HG02870 (cell line): ENCODE results near the gene RIC8A.
"Not testable (repeated sequence)": the region's sequence is repeated elsewhere in the genome, so short reads cannot be mapped to it uniquely, and the experiment has no call there.

ENCODE experiments used
- ATAC-seq: cut with Tn5 transposase; IDR thresholded peaks from one replicate; pipeline ENCODE4 v1.9.1; 2021; ENCODE audit warnings: mild to moderate bottlenecking, moderate library complexity; ENCODE audit not compliant: unreplicated experiment

Gene RIC8A

GRCh38 chr11:207208-207862 lies at the start of gene RIC8A, which contains the start of gene BET1L:
Gene RIC8A (plus strand): TSS chr11:207708. CDS start chr11:208855, 1,147 bp downstream.
Gene BET1L (minus strand): TSS chr11:207399. CDS start chr11:207321, 78 bp downstream.
- peak; percentile 64 for ATAC-seq

- not testable (repeated sequence) for ATAC-seq
These were observed 27.3 kb upstream of the RIC8A start for GRCh38 chr11:180242-180641.

- ATAC-seq, result not testable (repeated sequence)
These were observed 18.2 kb upstream of the RIC8A start for GRCh38 chr11:189200-189783.

GRCh38 chr11:189843-190311 lies 17.6 kb upstream of the RIC8A start:
- ATAC-seq, result peak; percentile 77

GRCh38 chr11:190546-190945 lies 17.0 kb upstream of the RIC8A start:
- not testable (repeated sequence) for ATAC-seq

GRCh38 chr11:191490-192478 lies 15.7 kb upstream of the RIC8A start:
- ATAC-seq, result not testable (repeated sequence)

- ATAC-seq, result not testable (repeated sequence)
These were observed 14.8 kb upstream of the RIC8A start, which contains the start of gene SCGB1C1 for GRCh38 chr11:192674-193128. Gene SCGB1C1 (plus strand): TSS chr11:193078. CDS start chr11:193100, 22 bp downstream.

- not testable (repeated sequence) for ATAC-seq
These were observed 14.0 kb upstream of the RIC8A start for GRCh38 chr11:193481-193880.

GRCh38 chr11:196786-197731 lies 10.4 kb upstream of the RIC8A start:
- ATAC-seq, result no peak

- ATAC-seq, result no peak
These were observed 9.7 kb upstream of the RIC8A start for GRCh38 chr11:197741-198235.

- no peak for ATAC-seq
These were observed 9.2 kb upstream of the RIC8A start for GRCh38 chr11:198236-198806.

GRCh38 chr11:199004-199581 lies 8.4 kb upstream of the RIC8A start:
- no peak for ATAC-seq

GRCh38 chr11:199782-200181 lies 7.7 kb upstream of the RIC8A start:
- ATAC-seq, result no peak

GRCh38 chr11:200224-201003 lies 7.1 kb upstream of the RIC8A start:
- ATAC-seq, result no peak

- no peak for ATAC-seq
These were observed 5.5 kb upstream of the RIC8A start for GRCh38 chr11:201966-202365.

GRCh38 chr11:202490-202889 lies 5.0 kb upstream of the RIC8A start:
- no peak for ATAC-seq

GRCh38 chr11:203056-203944 lies 4.2 kb upstream of the RIC8A start:
- no peak for ATAC-seq
